Stimulated activated CD4-positive, alpha-beta T cell treated with anti-CD3 and anti-CD28 coated beads, Interleukin-4, amount 100 ng/mL, for 1 hour (primary cell): ENCODE measurements around the gene DUOX1.

Experiments used
- DNase-seq: peaks from one replicate; pipeline ENCODE4 v3.0.0-alpha.2; 2020

DUOX1 gene

GRCh38 chr15:45169608-45170480 is 40.0 kb downstream of the DUOX1 start:
- DNase-seq = no peak

- DNase-seq = no peak
These were observed 42.1 kb downstream of the DUOX1 start for GRCh38 chr15:45171912-45172311.

- no peak for DNase-seq
These were observed 44.3 kb downstream of the DUOX1 start for GRCh38 chr15:45174069-45174468.

GRCh38 chr15:45174577-45174976 is 44.8 kb downstream of the DUOX1 start:
- DNase-seq = no peak

GRCh38 chr15:45177285-45177684 is 47.5 kb downstream of the DUOX1 start:
- DNase-seq = no peak

GRCh38 chr15:45179221-45179985 is 49.6 kb downstream of the DUOX1 start:
- peak; percentile 62 for DNase-seq

- no peak for DNase-seq
These were observed 50.4 kb downstream of the DUOX1 start for GRCh38 chr15:45180201-45180600.

- no peak for DNase-seq
These were observed 51.0 kb downstream of the DUOX1 start for GRCh38 chr15:45180648-45181436.

GRCh38 chr15:45181491-45182285 is 51.9 kb downstream of the DUOX1 start:
- DNase-seq = no peak

- DNase-seq = no peak
These were observed 53.2 kb downstream of the DUOX1 start for GRCh38 chr15:45182996-45183395.

GRCh38 chr15:45183511-45183910 is 53.7 kb downstream of the DUOX1 start:
- no peak for DNase-seq

GRCh38 chr15:45184562-45185041 is 54.8 kb downstream of the DUOX1 start:
- no peak for DNase-seq

GRCh38 chr15:45185069-45185779 is 55.4 kb downstream of the DUOX1 start:
- DNase-seq = no peak

- DNase-seq = no peak
These were observed 56.3 kb downstream of the DUOX1 start for GRCh38 chr15:45185903-45186770.

- DNase-seq = no peak
These were observed 57.2 kb downstream of the DUOX1 start for GRCh38 chr15:45186771-45187577.

GRCh38 chr15:45187578-45187893 is 57.7 kb downstream of the DUOX1 start:
- DNase-seq = no peak

- DNase-seq = peak; percentile 85
These were observed 58.4 kb downstream of the DUOX1 start, which contains the start of gene SHF for GRCh38 chr15:45187894-45188830. TSS of gene SHF (minus strand) at chr15:45187966. CDS start at chr15:45187951, 15 bp downstream.

GRCh38 chr15:45197512-45197911 is 67.7 kb downstream of the DUOX1 start:
- DNase-seq = no peak
